Measurements from ENCODE around the gene IGF2BP2. TPM values are rescaled to one million over a fixed set of nuclear protein-coding genes. Genes with fewer than 3 reads are reported as not detected.

The IGF2BP2 gene
- total and polyA plus RNA-seq, 2 of the 13 experiments (the other 11 are each of a cell fraction or from before 2014, with no cell fraction given): 6.5 to 46.0 TPM

DNA sequence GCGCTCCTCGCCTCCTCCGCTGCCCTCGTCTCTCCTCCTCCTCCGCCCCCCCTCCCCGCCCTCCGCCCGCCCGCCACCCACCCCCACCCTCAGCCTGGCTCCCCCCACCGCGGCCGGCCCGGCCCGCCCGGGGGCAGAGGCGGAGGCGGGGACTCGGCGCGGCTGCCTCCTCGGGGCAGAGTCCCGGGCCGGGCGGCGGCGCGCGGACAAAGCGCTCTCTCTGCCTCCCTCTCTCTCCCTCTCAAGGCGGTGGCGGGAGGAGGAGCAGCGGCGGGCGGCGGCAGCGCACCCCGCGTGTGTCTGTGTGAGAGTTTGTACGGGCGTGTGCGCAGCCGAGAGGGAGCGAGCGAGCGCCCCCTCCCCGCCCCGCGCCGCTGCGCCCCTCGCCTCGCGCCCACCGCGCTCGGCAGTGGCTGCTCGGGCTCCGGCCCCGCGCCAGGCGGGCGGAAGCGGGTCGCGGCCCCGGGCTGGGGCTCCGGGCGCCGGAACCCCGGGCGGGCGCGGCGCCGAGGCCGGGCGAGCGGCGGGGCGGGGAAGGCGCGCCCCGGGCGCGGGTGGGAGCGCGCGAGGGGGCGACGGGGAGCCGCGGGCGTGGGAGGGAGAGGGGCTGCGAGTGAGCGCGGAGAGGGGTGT lies at the start of gene IGF2BP2 (continued):
- TF ChIP-seq PRMT3 (CRISPR knock-in tag; IDR thresholded peaks at IDR 0.05; ENCODE audit: borderline replicate concordance, low read depth) (no peak), NPAS2 (CRISPR knock-in tag; IDR thresholded peaks at IDR 0.05; ENCODE audit: borderline replicate concordance) (no peak), KLF6 (CRISPR knock-in tag; IDR thresholded peaks at IDR 0.05) (0 out of 2 replicates have a peak, but pooled peaks have one; percentile 8), ZBTB42 (CRISPR knock-in tag; IDR thresholded peaks at IDR 0.05) (no peak), RBM22 (optimal IDR thresholded peaks at IDR 0.05; ENCODE audit: low read length) (no peak), WIZ (CRISPR knock-in tag; IDR thresholded peaks at IDR 0.05) (no peak), ZNF326 (CRISPR knock-in tag; IDR thresholded peaks at IDR 0.05; ENCODE audit: borderline replicate concordance) (no peak), ZNF550 (CRISPR knock-in tag; IDR thresholded peaks at IDR 0.05; ENCODE audit: borderline replicate concordance) (no peak), KDM4B (CRISPR knock-in tag; IDR thresholded peaks at IDR 0.05) (0 out of 2 replicates have a peak, but pooled peaks have one; percentile 24), PAX8 (CRISPR knock-in tag; IDR thresholded peaks at IDR 0.05; ENCODE audit: borderline replicate concordance) (no peak), SMAD1 (CRISPR knock-in tag; IDR thresholded peaks at IDR 0.05; ENCODE audit: borderline replicate concordance, low read depth) (peak; percentile 31; the same call in 1 of the 2 replicates), MEF2D (CRISPR knock-in tag; IDR thresholded peaks at IDR 0.05) (no peak)
- TF ChIP-seq, protein P1, sequence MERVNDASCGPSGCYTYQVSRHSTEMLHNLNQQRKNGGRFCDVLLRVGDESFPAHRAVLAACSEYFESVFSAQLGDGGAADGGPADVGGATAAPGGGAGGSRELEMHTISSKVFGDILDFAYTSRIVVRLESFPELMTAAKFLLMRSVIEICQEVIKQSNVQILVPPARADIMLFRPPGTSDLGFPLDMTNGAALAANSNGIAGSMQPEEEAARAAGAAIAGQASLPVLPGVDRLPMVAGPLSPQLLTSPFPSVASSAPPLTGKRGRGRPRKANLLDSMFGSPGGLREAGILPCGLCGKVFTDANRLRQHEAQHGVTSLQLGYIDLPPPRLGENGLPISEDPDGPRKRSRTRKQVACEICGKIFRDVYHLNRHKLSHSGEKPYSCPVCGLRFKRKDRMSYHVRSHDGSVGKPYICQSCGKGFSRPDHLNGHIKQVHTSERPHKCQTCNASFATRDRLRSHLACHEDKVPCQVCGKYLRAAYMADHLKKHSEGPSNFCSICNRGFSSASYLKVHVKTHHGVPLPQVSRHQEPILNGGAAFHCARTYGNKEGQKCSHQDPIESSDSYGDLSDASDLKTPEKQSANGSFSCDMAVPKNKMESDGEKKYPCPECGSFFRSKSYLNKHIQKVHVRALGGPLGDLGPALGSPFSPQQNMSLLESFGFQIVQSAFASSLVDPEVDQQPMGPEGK (CRISPR knock-in tag; IDR thresholded peaks at IDR 0.05): peak; percentile 86
- TF ChIP-seq, protein P2, sequence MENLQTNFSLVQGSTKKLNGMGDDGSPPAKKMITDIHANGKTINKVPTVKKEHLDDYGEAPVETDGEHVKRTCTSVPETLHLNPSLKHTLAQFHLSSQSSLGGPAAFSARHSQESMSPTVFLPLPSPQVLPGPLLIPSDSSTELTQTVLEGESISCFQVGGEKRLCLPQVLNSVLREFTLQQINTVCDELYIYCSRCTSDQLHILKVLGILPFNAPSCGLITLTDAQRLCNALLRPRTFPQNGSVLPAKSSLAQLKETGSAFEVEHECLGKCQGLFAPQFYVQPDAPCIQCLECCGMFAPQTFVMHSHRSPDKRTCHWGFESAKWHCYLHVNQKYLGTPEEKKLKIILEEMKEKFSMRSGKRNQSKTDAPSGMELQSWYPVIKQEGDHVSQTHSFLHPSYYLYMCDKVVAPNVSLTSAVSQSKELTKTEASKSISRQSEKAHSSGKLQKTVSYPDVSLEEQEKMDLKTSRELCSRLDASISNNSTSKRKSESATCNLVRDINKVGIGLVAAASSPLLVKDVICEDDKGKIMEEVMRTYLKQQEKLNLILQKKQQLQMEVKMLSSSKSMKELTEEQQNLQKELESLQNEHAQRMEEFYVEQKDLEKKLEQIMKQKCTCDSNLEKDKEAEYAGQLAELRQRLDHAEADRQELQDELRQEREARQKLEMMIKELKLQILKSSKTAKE (CRISPR knock-in tag; IDR thresholded peaks at IDR 0.05; ENCODE audit: borderline replicate concordance): 0 out of 2 replicates have a peak, but pooled peaks have one; percentile 12
- TF ChIP-seq, protein P3, sequence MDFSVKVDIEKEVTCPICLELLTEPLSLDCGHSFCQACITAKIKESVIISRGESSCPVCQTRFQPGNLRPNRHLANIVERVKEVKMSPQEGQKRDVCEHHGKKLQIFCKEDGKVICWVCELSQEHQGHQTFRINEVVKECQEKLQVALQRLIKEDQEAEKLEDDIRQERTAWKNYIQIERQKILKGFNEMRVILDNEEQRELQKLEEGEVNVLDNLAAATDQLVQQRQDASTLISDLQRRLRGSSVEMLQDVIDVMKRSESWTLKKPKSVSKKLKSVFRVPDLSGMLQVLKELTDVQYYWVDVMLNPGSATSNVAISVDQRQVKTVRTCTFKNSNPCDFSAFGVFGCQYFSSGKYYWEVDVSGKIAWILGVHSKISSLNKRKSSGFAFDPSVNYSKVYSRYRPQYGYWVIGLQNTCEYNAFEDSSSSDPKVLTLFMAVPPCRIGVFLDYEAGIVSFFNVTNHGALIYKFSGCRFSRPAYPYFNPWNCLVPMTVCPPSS (IDR thresholded peaks at IDR 0.05): no peak
- TF ChIP-seq, protein P4, sequence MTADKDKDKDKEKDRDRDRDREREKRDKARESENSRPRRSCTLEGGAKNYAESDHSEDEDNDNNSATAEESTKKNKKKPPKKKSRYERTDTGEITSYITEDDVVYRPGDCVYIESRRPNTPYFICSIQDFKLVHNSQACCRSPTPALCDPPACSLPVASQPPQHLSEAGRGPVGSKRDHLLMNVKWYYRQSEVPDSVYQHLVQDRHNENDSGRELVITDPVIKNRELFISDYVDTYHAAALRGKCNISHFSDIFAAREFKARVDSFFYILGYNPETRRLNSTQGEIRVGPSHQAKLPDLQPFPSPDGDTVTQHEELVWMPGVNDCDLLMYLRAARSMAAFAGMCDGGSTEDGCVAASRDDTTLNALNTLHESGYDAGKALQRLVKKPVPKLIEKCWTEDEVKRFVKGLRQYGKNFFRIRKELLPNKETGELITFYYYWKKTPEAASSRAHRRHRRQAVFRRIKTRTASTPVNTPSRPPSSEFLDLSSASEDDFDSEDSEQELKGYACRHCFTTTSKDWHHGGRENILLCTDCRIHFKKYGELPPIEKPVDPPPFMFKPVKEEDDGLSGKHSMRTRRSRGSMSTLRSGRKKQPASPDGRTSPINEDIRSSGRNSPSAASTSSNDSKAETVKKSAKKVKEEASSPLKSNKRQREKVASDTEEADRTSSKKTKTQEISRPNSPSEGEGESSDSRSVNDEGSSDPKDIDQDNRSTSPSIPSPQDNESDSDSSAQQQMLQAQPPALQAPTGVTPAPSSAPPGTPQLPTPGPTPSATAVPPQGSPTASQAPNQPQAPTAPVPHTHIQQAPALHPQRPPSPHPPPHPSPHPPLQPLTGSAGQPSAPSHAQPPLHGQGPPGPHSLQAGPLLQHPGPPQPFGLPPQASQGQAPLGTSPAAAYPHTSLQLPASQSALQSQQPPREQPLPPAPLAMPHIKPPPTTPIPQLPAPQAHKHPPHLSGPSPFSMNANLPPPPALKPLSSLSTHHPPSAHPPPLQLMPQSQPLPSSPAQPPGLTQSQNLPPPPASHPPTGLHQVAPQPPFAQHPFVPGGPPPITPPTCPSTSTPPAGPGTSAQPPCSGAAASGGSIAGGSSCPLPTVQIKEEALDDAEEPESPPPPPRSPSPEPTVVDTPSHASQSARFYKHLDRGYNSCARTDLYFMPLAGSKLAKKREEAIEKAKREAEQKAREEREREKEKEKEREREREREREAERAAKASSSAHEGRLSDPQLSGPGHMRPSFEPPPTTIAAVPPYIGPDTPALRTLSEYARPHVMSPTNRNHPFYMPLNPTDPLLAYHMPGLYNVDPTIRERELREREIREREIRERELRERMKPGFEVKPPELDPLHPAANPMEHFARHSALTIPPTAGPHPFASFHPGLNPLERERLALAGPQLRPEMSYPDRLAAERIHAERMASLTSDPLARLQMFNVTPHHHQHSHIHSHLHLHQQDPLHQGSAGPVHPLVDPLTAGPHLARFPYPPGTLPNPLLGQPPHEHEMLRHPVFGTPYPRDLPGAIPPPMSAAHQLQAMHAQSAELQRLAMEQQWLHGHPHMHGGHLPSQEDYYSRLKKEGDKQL (CRISPR knock-in tag; IDR thresholded peaks at IDR 0.05; ENCODE audit: low read depth): no peak
